ENCODE measurements around the gene MTA2.

MTA2 gene

GRCh38 chr11:62556875-62557631 is 44.6 kb downstream of the MTA2 start:
- TF ChIP-seq, protein P1, sequence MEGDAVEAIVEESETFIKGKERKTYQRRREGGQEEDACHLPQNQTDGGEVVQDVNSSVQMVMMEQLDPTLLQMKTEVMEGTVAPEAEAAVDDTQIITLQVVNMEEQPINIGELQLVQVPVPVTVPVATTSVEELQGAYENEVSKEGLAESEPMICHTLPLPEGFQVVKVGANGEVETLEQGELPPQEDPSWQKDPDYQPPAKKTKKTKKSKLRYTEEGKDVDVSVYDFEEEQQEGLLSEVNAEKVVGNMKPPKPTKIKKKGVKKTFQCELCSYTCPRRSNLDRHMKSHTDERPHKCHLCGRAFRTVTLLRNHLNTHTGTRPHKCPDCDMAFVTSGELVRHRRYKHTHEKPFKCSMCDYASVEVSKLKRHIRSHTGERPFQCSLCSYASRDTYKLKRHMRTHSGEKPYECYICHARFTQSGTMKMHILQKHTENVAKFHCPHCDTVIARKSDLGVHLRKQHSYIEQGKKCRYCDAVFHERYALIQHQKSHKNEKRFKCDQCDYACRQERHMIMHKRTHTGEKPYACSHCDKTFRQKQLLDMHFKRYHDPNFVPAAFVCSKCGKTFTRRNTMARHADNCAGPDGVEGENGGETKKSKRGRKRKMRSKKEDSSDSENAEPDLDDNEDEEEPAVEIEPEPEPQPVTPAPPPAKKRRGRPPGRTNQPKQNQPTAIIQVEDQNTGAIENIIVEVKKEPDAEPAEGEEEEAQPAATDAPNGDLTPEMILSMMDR (IDR thresholded peaks at IDR 0.05; ENCODE audit: low read depth, low read length) = no peak
- no peak overlapping the region for H3K4me3 ChIP-seq (replicated peaks in 1 of 2; ENCODE audit: low read depth in 2 of 2, low read length in 2 of 2)
- no peak for DNase-seq (ENCODE audit: low read depth in 2 of 2)

DNA sequence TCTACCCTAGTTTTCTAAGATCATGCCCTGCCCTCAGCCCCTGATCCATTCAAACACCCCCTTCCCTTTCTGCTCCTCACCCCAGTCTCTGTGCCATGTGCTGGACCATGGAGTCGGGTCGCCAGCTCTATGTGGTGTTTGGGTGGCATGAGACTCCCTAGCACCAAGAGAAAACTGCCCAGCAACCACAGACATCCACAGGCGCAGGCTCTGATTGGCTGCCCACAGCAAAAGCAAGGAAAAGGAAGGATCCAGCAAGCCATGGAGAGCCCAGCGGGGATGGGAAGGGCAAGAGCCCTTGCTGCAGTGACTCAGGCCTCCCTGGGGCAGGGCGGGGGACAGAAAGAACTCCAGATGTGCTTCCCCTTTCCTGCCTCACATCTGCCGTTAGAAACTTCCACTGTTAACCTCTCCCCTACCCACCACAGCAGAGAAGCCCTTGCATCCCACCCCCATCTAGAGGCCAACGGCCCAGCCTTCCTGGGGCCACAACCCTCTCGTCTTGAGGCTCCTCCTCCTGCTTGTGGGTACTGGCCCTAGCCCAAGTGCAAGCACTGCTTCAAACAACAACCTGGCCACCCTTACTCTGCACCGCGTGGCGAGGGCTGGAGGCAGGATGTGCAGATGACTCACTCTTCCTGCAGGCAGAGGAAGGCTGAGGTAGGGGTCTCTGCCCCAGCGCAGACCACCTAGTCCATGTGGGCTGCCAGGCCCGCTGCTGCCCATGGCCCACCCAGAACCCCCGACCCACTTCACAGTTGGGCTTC is 45.4 kb downstream of the MTA2 start:
- DNase-seq (ENCODE audit: low read depth in 2 of 2) = peak; percentile 95 to 96
- peak overlapping the region in 1 of 2 donors; percentile 16 for H3K4me3 ChIP-seq (replicated peaks in 1 of 2; ENCODE audit: low read depth in 2 of 2, low read length in 2 of 2)
- TF ChIP-seq, protein P1 (IDR thresholded peaks at IDR 0.05; ENCODE audit: low read depth, low read length) = no peak

- peak; percentile 35 to 47 for DNase-seq (ENCODE audit: low read depth in 2 of 2)
- TF ChIP-seq, protein P1 (IDR thresholded peaks at IDR 0.05; ENCODE audit: low read depth, low read length) = no peak
- H3K4me3 ChIP-seq (replicated peaks in 1 of 2; ENCODE audit: low read depth in 2 of 2, low read length in 2 of 2) = peak overlapping the region in 1 of 2 donors; percentile 16
These were observed 46.1 kb downstream of the MTA2 start for GRCh38 chr11:62555464-62556107.

GRCh38 chr11:62554387-62555167 is 47.1 kb downstream of the MTA2 start:
- TF ChIP-seq, protein P1 (IDR thresholded peaks at IDR 0.05; ENCODE audit: low read depth, low read length) = no peak
- H3K4me3 ChIP-seq (replicated peaks in 1 of 2; ENCODE audit: low read depth in 2 of 2, low read length in 2 of 2) = peak overlapping the region in 1 of 2 donors; percentile 15
- no peak for DNase-seq (ENCODE audit: low read depth in 2 of 2)

- peak in 1 of 2 donors; percentile 94 for DNase-seq (ENCODE audit: low read depth in 2 of 2)
- peak overlapping the region in 1 of 2 donors; percentile 32 for H3K4me3 ChIP-seq (replicated peaks in 1 of 2; ENCODE audit: low read depth in 2 of 2, low read length in 2 of 2)
- TF ChIP-seq, protein P1 (IDR thresholded peaks at IDR 0.05; ENCODE audit: low read depth, low read length) = no peak
These were observed 47.8 kb downstream of the MTA2 start for GRCh38 chr11:62553839-62554361.

All from cardiac fibroblast (primary cell).